ENCODE results near the gene MTHFD2L.
"Not testable (repeated sequence)": the region's sequence is repeated elsewhere in the genome, so short reads cannot be mapped to it uniquely, and the experiment has no call there.

The MTHFD2L gene

GRCh38 chr4:74157561-74158465 is at the start of gene MTHFD2L:
Gene MTHFD2L, plus strand, starts transcription at chr4:74158118. Its CDS starts 21 bp downstream, at chr4:74158139.
- peak; percentile 84 to 86 for DNase-seq (ENCODE audit: low read depth in 2 of 2)

- no peak for DNase-seq (ENCODE audit: low read depth in 2 of 2)
Measured at GRCh38 chr4:74108457-74109115, 49.3 kb upstream of the MTHFD2L start.

GRCh38 chr4:74109116-74109869 is 48.6 kb upstream of the MTHFD2L start:
- DNase-seq (ENCODE audit: low read depth in 2 of 2), result no peak

- DNase-seq (ENCODE audit: low read depth in 2 of 2), result no peak
Measured at GRCh38 chr4:74109870-74110605, 47.9 kb upstream of the MTHFD2L start.

- no peak for DNase-seq (ENCODE audit: low read depth in 2 of 2)
Measured at GRCh38 chr4:74110670-74111069, 47.2 kb upstream of the MTHFD2L start.

- DNase-seq (ENCODE audit: low read depth in 2 of 2), result no peak
Measured at GRCh38 chr4:74111306-74111975, 46.5 kb upstream of the MTHFD2L start.

- DNase-seq (ENCODE audit: low read depth in 2 of 2), result no peak
Measured at GRCh38 chr4:74111990-74112389, 45.9 kb upstream of the MTHFD2L start.

GRCh38 chr4:74112399-74113105 is 45.4 kb upstream of the MTHFD2L start:
- no peak for DNase-seq (ENCODE audit: low read depth in 2 of 2)

- no peak for DNase-seq (ENCODE audit: low read depth in 2 of 2)
Measured at GRCh38 chr4:74114234-74114633, 43.7 kb upstream of the MTHFD2L start.

GRCh38 chr4:74117024-74117534 is 40.8 kb upstream of the MTHFD2L start:
- no peak for DNase-seq (ENCODE audit: low read depth in 2 of 2)

GRCh38 chr4:74118600-74119338 is 39.1 kb upstream of the MTHFD2L start:
- no peak for DNase-seq (ENCODE audit: low read depth in 2 of 2)

GRCh38 chr4:74120086-74120485 is 37.8 kb upstream of the MTHFD2L start:
- DNase-seq (ENCODE audit: low read depth in 2 of 2), result no peak

- DNase-seq (ENCODE audit: low read depth in 2 of 2), result no peak
Measured at GRCh38 chr4:74121643-74122579, 36.0 kb upstream of the MTHFD2L start.

GRCh38 chr4:74123065-74123728 is 34.7 kb upstream of the MTHFD2L start:
- no peak for DNase-seq (ENCODE audit: low read depth in 2 of 2)

GRCh38 chr4:74125029-74125428 is 32.9 kb upstream of the MTHFD2L start:
- DNase-seq (ENCODE audit: low read depth in 2 of 2), result no peak

- no peak for DNase-seq (ENCODE audit: low read depth in 2 of 2)
Measured at GRCh38 chr4:74127745-74128144, 30.2 kb upstream of the MTHFD2L start.

- not testable (repeated sequence) for DNase-seq (ENCODE audit: low read depth in 2 of 2)
Measured at GRCh38 chr4:74130843-74131242, 27.1 kb upstream of the MTHFD2L start.

- not testable (repeated sequence) for DNase-seq (ENCODE audit: low read depth in 2 of 2)
Measured at GRCh38 chr4:74132188-74132587, 25.7 kb upstream of the MTHFD2L start.

All from stimulated activated CD8-positive, alpha-beta memory T cell treated with anti-CD3 and anti-CD28 coated beads, Interleukin-15, amount 100 ng/mL, for 48 hours (primary cell).